Kidney glomerular epithelial cell (primary cell): ENCODE measurements around the gene NCL.
"Not testable (repeated sequence)": the region's sequence is repeated elsewhere in the genome, so short reads cannot be mapped to it uniquely, and the experiment has no call there.

Experiments used
- DNase-seq: peaks from one replicate; lab custom pipeline; 2025; lab: John Stamatoyannopoulos, UW

NCL gene

DNA sequence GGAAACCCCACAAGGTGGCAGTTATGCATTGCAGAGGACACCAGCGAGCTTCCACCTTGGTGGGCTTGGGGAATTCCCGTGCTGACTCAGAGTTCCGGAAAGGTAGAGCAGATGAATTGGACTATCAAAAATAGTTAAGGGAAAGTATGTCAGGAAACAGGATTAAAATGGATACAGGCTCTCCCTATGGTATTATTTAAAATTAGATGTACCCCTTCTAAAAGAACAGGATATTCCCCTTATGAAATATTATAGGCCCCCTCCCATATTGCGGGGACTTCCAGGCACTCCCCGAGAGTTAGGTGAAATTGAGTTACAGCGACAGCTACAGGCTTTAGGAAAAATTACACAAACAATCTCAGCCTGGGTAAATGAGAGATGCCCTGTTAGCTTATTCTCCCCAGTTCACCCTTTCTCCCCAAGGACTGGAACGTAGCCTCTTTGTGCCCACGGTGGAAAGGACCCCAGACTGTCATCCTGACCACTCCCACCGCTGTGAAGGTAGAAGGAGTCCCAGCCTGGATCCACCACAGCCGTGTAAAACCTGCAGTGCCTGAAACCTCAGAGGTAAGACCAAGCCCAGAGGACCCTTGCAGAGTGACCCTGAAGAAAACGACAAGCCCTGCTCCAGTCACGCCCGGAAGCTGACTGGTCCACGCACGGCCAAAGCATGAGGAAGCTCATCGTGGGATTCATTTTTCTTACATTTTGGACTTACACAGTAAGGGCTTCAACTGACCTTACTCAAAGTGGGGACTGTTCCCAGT, 58.5 kb downstream of the NCL start:
- not testable (repeated sequence) for DNase-seq

DNA sequence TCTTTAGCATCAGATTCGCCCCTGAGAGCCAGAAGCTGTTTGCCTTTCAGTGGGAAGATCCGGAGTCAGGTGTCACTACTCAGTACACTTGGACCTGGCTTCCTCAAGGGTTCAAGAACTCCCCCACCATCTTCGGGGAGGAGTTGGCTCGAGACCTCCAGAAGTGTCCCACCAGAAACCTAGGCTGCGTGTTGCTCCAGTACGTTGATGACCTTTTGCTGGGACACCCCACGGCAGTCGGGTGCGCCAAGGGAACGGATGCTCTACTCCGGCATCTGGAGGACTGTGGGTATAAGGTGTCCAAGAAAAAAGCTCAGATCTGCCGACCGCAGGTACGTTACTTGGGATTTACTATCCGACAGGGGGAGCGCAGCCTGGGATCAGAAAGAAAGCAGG, 60.1 kb downstream of the NCL start:
- not testable (repeated sequence) for DNase-seq
